ENCODE measurements around the gene GAPVD1.
"Not testable (repeated sequence)": the region's sequence is repeated elsewhere in the genome, so short reads cannot be mapped to it uniquely, and the experiment has no call there.

Gene GAPVD1

GRCh38 chr9:125396799-125397198 is 135.2 kb downstream of the GAPVD1 start:
- Histone ChIP-seq H3K27me3 (replicated peaks; ENCODE audit: control insufficient read depth, insufficient read depth, low read length) (no peaks in the 10 kb centered on the region), H3K4me3 (replicated peaks; ENCODE audit: low read depth, low read length) (no peak overlapping the region), H3K36me3 (ENCODE audit: control insufficient read depth, insufficient read depth, low read length) (no peaks in the 10 kb centered on the region)
- DNase-seq (ENCODE audit: extremely low read depth, insufficient read length): no peak
- no peak for TF ChIP-seq CTCF (IDR thresholded peaks at IDR 0.05; ENCODE audit: insufficient read depth, low read length, poor library complexity, severe bottlenecking)

- H3K36me3 ChIP-seq (ENCODE audit: control insufficient read depth, insufficient read depth, low read length): no peaks in the 10 kb centered on the region
Measured at GRCh38 chr9:125397736-125398135, 136.1 kb downstream of the GAPVD1 start.

GRCh38 chr9:125398243-125398642 is 136.6 kb downstream of the GAPVD1 start:
- TF ChIP-seq CTCF (IDR thresholded peaks at IDR 0.05; ENCODE audit: insufficient read depth, low read length, poor library complexity, severe bottlenecking): no peak
- Histone ChIP-seq H3K4me3 (replicated peaks; ENCODE audit: low read depth, low read length) (no peak overlapping the region), H3K27me3 (replicated peaks; ENCODE audit: control insufficient read depth, insufficient read depth, low read length) (no peaks in the 10 kb centered on the region), H3K36me3 (ENCODE audit: control insufficient read depth, insufficient read depth, low read length) (no peaks in the 10 kb centered on the region)
- no peak for DNase-seq (ENCODE audit: extremely low read depth, insufficient read length)

More at GRCh38 chr9:125397736-125398135, 136.1 kb downstream of the GAPVD1 start:
- TF ChIP-seq CTCF (IDR thresholded peaks at IDR 0.05; ENCODE audit: insufficient read depth, low read length, poor library complexity, severe bottlenecking): no peak
- no peaks in the 10 kb centered on the region for H3K27me3 ChIP-seq (replicated peaks; ENCODE audit: control insufficient read depth, insufficient read depth, low read length)
- DNase-seq (ENCODE audit: extremely low read depth, insufficient read length): no peak
- no peak overlapping the region for H3K4me3 ChIP-seq (replicated peaks; ENCODE audit: low read depth, low read length)

- no peaks in the 10 kb centered on the region for H3K27me3 ChIP-seq (replicated peaks; ENCODE audit: control insufficient read depth, insufficient read depth, low read length)
- no peaks in the 10 kb centered on the region for H3K36me3 ChIP-seq (ENCODE audit: control insufficient read depth, insufficient read depth, low read length)
- DNase-seq (ENCODE audit: extremely low read depth, insufficient read length): no peak
- H3K4me3 ChIP-seq (replicated peaks; ENCODE audit: low read depth, low read length): no peak overlapping the region
- no peak for TF ChIP-seq CTCF (IDR thresholded peaks at IDR 0.05; ENCODE audit: insufficient read depth, low read length, poor library complexity, severe bottlenecking)
Measured at GRCh38 chr9:125399165-125399564, 137.5 kb downstream of the GAPVD1 start.

GRCh38 chr9:125399666-125400065 is 138.0 kb downstream of the GAPVD1 start:
- Histone ChIP-seq H3K36me3 (ENCODE audit: control insufficient read depth, insufficient read depth, low read length) (no peaks in the 10 kb centered on the region), H3K27me3 (replicated peaks; ENCODE audit: control insufficient read depth, insufficient read depth, low read length) (no peaks in the 10 kb centered on the region), H3K4me3 (replicated peaks; ENCODE audit: low read depth, low read length) (no peak overlapping the region)
- TF ChIP-seq CTCF (IDR thresholded peaks at IDR 0.05; ENCODE audit: insufficient read depth, low read length, poor library complexity, severe bottlenecking): no peak
- no peak for DNase-seq (ENCODE audit: extremely low read depth, insufficient read length)

- DNase-seq (ENCODE audit: extremely low read depth, insufficient read length); H3K4me3 ChIP-seq (replicated peaks; ENCODE audit: low read depth, low read length); H3K27me3 ChIP-seq (replicated peaks; ENCODE audit: control insufficient read depth, insufficient read depth, low read length); H3K36me3 ChIP-seq (ENCODE audit: control insufficient read depth, insufficient read depth, low read length): not testable (repeated sequence)
Measured at GRCh38 chr9:125400232-125400631, 138.6 kb downstream of the GAPVD1 start.
